Stomach (tissue), 9 donors: Measurements from ENCODE around the gene KLF12. TPM values are rescaled to one million over a fixed set of nuclear protein-coding genes. Genes with fewer than 3 reads are reported as not detected.

ENCODE experiments used
- DNase-seq, 2 donors: peaks; one replicate each; pipeline versions ENCODE4 v3.0.0 to v3.0.0-alpha.2; 2013 to 2019
- H3K27ac ChIP-seq, 5 donors: fragments of 200-600 bp in 4 of 5; sonication (generic) in 4 of 5; one replicate each; pipeline ENCODE4 v1.5.1; 2013 to 2019; ENCODE audit warnings: mild to moderate bottlenecking in 1 of 5, moderate library complexity in 1 of 5
- H3K27me3 ChIP-seq, 3 donors: fragments of 200-600 bp; sonication (generic); one replicate each; pipeline ENCODE4 v1.5.1; 2017 to 2019; ENCODE audit warnings: mixed run types in 1 of 3
- H3K36me3 ChIP-seq, 4 donors: fragments of 200-600 bp; sonication (generic); 1 replicate in 3 of 4; 2 replicates in 1 of 4; pipeline ENCODE4 v1.5.1; 2016 to 2019
- H3K4me1 ChIP-seq, 4 donors: fragments of 200-600 bp; sonication (generic); one replicate each; pipeline ENCODE4 v1.5.1; 2016 to 2019
- H3K4me3 ChIP-seq, 4 donors: fragments of 200-600 bp; sonication (generic) in 3 of 4; one replicate each; pipeline ENCODE4 v1.5.1; 2016 to 2019; ENCODE audit warnings: mild to moderate bottlenecking in 1 of 4
- H3K9me3 ChIP-seq, 4 donors: fragments of 200-600 bp; sonication (generic); one replicate each; pipeline ENCODE4 v1.5.1; 2016 to 2019
- CTCF ChIP-seq, 7 experiments: fragments of 450-650 bp in 4 of 7; fragments of 200-600 bp in 3 of 7; sonication (generic) in 3 of 7; IDR thresholded peaks; one replicate each; pipeline ENCODE4 v1.5.1; 2016 to 2019; ENCODE audit warnings: antibody characterized with exemption in 7 of 7, control low read depth in 2 of 7, mild to moderate bottlenecking in 1 of 7
- EP300 ChIP-seq: sonication (generic); formaldehyde crosslinking; IDR thresholded peaks from one replicate; pipeline ENCODE4 v1.6.1; 2017; ENCODE audit warnings: antibody characterized with exemption
- POLR2A ChIP-seq, 4 donors: fragments of 450-650 bp; IDR thresholded peaks; one replicate each; pipeline ENCODE4 v1.6.1; 2016; ENCODE audit warnings: antibody characterized with exemption in 4 of 4, control low read depth in 2 of 4, mild to moderate bottlenecking in 1 of 4, moderate library complexity in 1 of 4
- POLR2AphosphoS5 ChIP-seq, 3 donors: sonication (generic); formaldehyde crosslinking; IDR thresholded peaks; one replicate each; pipeline ENCODE4 v1.6.1; 2016; ENCODE audit warnings: antibody characterized with exemption in 3 of 3
- WGBS, 5 donors: extraction: QIAGEN DNeasy Blood & Tissue Kit in 3 of 5; methylation state at CpG; one replicate each; pipeline versions ENCODE4 v1.1.5 to v1.1.7; 2013 to 2018; 5-methylcytosine and 5-hydroxymethylcytosine counted together
- intact Hi-C: fragments of 100-400 bp; cut with DNase I; formaldehyde crosslinking; loops from one replicate; pipeline ENCODE4 v1.15.1; 2023; ENCODE audit warnings: low total_unique reads
- polyA plus RNA-seq, 3 donors: library from polyadenylated mRNA; stranded (reverse); fragments of 200-250 nt; gene quantifications; one replicate each; pipeline ENCODE4 v1.2.3, GENCODE V29; 2013
- total RNA-seq, 5 donors: library from RNA; depleted of rRNA; stranded (reverse); fragments of >200 nt; gene quantifications; one replicate each; pipeline versions ENCODE4 v1.1.0 to v1.2.3, GENCODE V29; 2014 to 2016
- donor health status: healthy with polysubstance abuse.
- donor health status: Bipolar disorder and iron deficiency.
- donor health status: healthy.

Gene KLF12
- total and polyA plus RNA-seq, 8 donors: 0.73 to 24.6 (median 3.6) TPM

GRCh38 chr13:74105871-74106270, 28.3 kb downstream of the KLF12 start:
- Histone ChIP-seq H3K27me3 (no peaks in the 10 kb centered on the region), H3K36me3 (no peaks in the 10 kb centered on the region), H3K4me3 (no peak overlapping the region), H3K9me3 (no peaks in the 10 kb centered on the region), H3K4me1 (peaks cover 0 to 30% (median 4%) of the 10 kb centered on the region in 4 donors), H3K27ac (no peak overlapping the region)
- no peak for DNase-seq
- intact Hi-C loops: no loop called here
- TF ChIP-seq CTCF (IDR thresholded peaks at IDR 0.05) (no peak), EP300 (no peak), POLR2A (IDR thresholded peaks at IDR 0.05) (no peak), POLR2AphosphoS5 (IDR thresholded peaks at IDR 0.05) (no peak)

- 71 to 85% (median 80%) methylated on average over 3 of the region's 3 CpGs for WGBS, 5 donors
- Histone ChIP-seq H3K4me1 (peaks cover 0 to 23% (median 4%) of the 10 kb centered on the region in 4 donors), H3K9me3 (no peaks in the 10 kb centered on the region), H3K27me3 (no peaks in the 10 kb centered on the region), H3K36me3 (no peaks in the 10 kb centered on the region), H3K27ac (no peak overlapping the region), H3K4me3 (no peak overlapping the region)
- DNase-seq: no peak
- no peak for TF ChIP-seq CTCF (IDR thresholded peaks at IDR 0.05)
- intact Hi-C loops: no loop called here
These were observed 29.4 kb downstream of the KLF12 start for GRCh38 chr13:74104661-74105275.

- no peak overlapping the region for H3K4me3 ChIP-seq
- intact Hi-C loops: no loop called here
- TF ChIP-seq POLR2A (IDR thresholded peaks at IDR 0.05) (no peak), EP300 (no peak), POLR2AphosphoS5 (IDR thresholded peaks at IDR 0.05) (no peak), CTCF (IDR thresholded peaks at IDR 0.05) (no peak)
- H3K4me1 ChIP-seq: peaks cover 0 to 30% (median 4%) of the 10 kb centered on the region in 4 donors
- 25 to 46% (median 44%) methylated on average over 3 of the region's 3 CpGs for WGBS, 5 donors
- no peaks in the 10 kb centered on the region for H3K36me3 ChIP-seq
- no peaks in the 10 kb centered on the region for H3K9me3 ChIP-seq
- no peak for DNase-seq
- H3K27ac ChIP-seq: no peak overlapping the region
- no peaks in the 10 kb centered on the region for H3K27me3 ChIP-seq
These were observed 30.1 kb downstream of the KLF12 start for GRCh38 chr13:74103970-74104555.

GRCh38 chr13:74103196-74103595, 31.0 kb downstream of the KLF12 start:
- intact Hi-C loops: no loop called here
- WGBS, 5 donors: 88 to 91% (median 90%) methylated on average over 6 of the region's 6 CpGs

More at GRCh38 chr13:74103196-74103595, 31.0 kb downstream of the KLF12 start:
- peaks cover 0 to 38% (median 10%) of the 10 kb centered on the region in 4 donors for H3K4me1 ChIP-seq
- no peak for DNase-seq
- no peak overlapping the region for H3K4me3 ChIP-seq
- no peak overlapping the region for H3K27ac ChIP-seq
- no peak for TF ChIP-seq EP300
- TF ChIP-seq CTCF (IDR thresholded peaks at IDR 0.05): no peak
- TF ChIP-seq POLR2A (IDR thresholded peaks at IDR 0.05): no peak
- no peak for TF ChIP-seq POLR2AphosphoS5 (IDR thresholded peaks at IDR 0.05)
- no peaks in the 10 kb centered on the region for H3K9me3 ChIP-seq
- H3K36me3 ChIP-seq: no peaks in the 10 kb centered on the region
- no peaks in the 10 kb centered on the region for H3K27me3 ChIP-seq
